ENCODE measurements around the gene NUBPL.

DNA sequence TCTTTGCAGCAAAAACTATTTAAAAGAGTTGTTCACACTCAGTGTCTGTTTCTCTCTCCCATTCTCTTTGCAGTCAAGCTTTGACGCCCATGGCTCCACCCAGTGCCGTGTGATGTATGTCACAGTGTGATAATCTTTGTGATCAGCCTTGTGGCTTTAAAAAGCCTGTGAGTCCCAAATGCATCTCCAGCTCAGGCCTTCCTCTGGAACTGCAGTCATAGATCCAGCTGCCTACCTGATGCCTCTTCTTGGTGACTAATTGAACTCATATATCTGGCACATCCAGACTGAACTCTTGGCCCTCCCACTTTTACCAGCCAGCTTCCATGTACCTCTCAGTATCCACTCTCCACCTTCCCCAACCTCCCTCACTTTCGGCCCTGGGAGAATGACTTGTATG lies 333.1 kb downstream of the NUBPL start:
- TF ChIP-seq, protein P1, sequence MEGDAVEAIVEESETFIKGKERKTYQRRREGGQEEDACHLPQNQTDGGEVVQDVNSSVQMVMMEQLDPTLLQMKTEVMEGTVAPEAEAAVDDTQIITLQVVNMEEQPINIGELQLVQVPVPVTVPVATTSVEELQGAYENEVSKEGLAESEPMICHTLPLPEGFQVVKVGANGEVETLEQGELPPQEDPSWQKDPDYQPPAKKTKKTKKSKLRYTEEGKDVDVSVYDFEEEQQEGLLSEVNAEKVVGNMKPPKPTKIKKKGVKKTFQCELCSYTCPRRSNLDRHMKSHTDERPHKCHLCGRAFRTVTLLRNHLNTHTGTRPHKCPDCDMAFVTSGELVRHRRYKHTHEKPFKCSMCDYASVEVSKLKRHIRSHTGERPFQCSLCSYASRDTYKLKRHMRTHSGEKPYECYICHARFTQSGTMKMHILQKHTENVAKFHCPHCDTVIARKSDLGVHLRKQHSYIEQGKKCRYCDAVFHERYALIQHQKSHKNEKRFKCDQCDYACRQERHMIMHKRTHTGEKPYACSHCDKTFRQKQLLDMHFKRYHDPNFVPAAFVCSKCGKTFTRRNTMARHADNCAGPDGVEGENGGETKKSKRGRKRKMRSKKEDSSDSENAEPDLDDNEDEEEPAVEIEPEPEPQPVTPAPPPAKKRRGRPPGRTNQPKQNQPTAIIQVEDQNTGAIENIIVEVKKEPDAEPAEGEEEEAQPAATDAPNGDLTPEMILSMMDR (IDR thresholded peaks at IDR 0.05) = no peak
- TF ChIP-seq POLR2A (IDR thresholded peaks at IDR 0.05) = no peak
